Measurements from ENCODE around the gene CXCR5.

CXCR5 gene

DNA sequence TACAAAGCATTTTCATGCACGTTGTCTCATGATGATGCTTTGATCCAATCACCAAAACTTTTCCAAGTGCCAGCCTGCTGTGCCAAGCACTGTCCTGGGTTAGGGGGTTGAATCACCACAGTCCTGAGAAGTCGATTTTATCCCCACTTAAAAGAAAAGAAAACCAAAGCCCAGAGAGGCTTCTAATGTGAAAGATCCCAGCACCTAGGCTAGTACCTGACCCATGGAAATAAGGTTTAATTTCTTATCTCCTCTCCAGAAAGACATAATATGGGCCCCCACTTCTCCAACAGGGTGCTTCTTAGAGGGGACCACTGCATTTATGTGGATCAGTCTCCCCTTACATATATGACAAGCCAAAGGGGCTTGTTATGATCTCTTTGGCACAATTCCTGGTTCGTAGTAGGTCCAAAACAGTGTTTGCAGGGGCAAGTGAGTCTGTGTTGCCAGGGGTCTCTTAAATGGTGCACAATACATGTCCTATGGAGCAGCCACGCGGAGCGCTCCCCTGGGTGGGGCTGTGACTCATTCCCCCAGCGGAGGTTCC lies 43.9 kb downstream of the CXCR5 start:
- DNase-seq (ENCODE audit: low read depth in 2 of 2): no peak

DNA sequence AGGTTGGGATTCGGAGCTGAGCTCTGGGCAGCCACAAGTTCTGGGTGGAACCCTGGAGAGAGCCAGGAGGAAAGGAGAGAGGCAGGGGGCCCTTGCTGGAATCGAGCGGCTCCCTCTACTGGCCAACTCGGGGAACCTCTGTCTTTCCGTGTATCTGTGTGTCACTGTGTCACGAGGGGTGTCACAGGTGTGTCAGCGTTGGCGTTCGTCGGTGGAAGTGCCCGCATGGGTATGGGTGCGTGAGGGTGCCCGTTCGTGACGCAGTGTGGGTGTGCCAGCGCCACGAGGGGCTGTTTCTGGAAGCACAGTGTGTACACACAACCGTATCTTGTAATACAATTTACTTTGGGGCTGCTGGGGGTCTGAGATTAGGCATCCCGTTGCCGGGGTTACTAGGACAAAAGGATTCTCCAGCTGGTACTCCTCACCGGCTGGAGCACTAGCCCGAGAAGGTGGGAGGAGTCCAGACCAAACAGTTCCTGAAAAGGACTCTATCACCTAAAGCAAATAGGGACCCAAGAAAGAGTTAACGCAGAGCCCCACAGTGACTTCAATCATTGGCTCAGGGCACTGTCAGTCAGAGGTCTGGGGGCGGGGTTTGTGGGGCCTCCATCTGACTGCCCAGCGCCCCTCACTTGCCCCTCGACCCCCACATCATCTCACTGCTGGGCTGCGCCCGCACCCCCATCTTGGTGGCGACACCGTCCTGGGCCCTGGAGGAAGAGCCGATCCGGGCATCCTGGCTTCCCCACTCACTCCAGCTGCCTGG lies 44.6 kb downstream of the CXCR5 start:
- DNase-seq (ENCODE audit: low read depth in 2 of 2): peak; percentile 81 to 82

DNA sequence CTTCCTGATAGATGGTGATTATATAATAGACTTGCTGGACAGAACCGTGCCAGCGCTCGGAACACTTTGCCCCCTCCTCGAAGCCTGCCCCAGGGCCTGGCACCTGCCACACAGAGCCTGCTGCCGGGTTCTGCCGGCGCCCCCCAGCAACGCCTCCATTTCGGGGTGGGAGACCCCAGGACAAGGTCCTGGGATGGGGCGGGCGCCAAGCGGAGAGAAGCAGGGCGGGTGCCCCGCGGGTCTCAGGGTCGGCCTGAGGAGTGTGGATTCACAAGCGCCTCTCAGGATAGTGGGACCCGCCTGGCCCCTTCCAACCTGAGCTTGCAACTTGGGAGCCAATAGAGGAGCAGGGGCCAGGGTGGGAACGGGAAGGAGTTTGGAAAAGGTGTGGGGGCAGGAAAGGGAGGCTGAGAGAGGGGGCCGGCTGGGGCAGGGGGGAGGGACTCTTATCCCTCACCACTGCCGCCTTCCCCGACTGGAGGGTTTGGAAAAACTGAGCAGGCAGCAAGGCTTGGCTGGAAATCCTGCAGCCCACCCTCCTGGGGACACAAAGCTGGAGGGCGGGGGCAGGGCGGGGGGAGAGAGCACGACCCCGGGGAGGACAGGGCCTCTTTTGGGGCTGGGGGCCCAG lies 45.3 kb downstream of the CXCR5 start:
- DNase-seq (ENCODE audit: low read depth in 2 of 2): no peak

DNA sequence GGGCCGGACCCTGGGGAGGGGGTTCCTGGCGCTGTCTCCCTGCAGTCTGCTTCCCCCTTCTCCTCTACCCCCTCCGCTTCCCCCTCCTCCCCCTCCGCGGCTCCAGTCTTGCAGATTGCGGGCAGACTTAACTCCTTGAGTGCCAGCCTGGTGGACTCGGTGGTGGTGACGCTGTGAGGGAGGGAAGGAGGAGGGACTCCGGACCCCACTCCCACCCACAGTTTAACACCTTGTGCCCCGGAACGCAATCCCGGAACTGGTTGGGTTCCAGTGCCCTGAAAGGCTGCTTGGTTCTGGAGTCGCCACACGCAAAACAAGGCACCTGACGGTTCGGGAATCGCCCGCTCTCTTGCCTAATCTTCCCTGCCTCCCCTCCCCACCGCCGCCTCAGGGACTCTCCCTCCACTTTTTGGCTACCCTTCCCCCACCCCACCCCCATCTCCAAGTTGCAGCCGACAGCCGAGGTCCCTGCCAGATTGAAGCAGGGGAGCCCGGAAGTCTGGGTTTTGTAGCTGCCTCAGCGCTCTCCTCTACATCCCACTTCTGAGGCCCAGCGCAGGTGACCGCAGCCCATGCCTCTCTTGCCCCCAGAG lies 45.9 kb downstream of the CXCR5 start:
- peak in 1 of 2 experiments; percentile 78 for DNase-seq (ENCODE audit: low read depth in 2 of 2)

DNA sequence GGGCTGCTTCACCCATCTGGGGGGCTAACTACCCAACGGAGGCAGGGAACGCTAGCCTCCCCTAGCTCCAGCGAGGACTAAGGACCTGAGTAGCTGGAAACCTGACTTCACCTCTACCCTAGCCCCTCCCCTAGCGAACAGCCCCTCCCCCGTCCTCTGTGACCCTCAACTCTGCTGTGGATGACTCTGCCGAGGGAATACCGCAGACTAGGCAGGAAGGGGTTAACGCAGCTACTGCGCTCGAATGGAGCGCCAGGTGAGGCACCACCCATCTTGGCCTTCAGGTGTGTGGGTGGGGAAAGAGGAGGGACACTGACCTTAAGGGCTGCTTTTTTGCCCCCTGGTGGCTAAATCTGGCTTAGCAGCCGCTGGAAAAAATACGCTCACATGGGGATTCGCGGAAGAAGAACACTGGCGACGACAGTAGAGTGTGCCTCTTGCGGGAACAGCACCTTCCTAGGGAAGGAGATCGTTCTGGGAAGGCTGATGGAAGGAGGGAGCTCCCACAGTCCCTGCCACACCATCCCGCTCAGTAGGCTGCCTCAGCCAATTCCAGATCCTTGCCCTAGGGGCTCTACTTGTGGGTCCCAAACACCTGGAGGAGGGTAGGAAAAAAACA lies 46.5 kb downstream of the CXCR5 start:
- DNase-seq (ENCODE audit: low read depth in 2 of 2): no peak

DNA sequence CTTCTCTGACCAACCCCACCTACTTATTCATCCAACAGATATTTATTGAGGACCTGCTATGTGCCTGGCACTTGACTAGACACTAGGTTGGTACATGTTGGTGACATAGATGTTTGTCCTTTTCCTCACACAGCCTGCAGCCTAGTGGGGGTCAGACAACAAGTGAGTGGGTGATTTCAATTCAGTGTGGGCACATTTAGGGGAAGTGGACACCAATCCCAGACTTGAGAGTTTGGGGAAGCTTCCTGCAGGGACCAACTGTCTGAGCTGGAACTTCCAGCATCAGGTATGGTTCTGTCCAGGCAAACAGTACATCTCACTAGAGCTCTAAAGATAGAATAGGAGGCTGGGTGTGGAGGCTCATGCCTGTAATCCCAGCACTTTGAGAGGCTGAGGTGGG lies 47.9 kb downstream of the CXCR5 start:
- no peak for DNase-seq (ENCODE audit: low read depth in 2 of 2)

DNA sequence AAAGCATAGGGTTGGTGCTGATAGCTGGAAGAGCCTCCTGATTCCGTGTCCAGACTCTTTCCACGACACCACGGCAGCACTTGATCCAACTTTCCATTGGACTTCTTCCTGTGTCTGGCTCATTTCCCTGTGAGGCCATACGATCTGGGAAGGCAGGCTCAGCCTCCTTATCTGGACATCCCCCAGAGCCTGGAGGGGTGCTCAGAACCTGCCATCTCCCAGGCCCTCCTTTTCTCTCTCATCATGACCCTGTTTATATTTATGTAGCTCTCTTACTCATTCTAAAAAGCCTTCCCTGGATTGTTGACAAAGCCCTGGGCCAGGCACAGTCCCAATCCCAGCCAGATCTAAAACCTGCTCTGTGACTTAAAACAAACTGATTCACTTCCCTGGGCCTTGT lies 49.8 kb downstream of the CXCR5 start:
- no peak for DNase-seq (ENCODE audit: low read depth in 2 of 2)

DNA sequence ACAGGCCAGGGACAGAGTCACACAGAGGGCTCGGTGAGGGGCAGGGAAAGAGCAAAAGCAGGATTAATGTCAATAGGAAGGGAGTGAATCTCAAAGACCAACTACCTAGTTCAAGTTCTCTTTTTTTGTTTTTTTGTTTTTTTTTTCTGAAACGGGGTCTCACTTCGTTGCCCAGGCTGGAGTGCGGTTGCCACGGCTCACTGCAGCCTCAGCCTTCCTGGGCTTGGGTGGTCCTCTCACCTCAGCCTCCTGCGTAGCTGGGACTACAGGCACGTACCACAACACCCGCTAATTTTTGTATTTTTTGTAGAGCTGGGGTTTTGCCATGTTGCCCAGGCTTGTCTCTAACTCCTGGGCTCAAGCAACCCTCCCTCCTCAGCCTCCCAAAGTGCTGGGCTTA lies 51.7 kb downstream of the CXCR5 start:
- no peak for DNase-seq (ENCODE audit: low read depth in 2 of 2)

DNA sequence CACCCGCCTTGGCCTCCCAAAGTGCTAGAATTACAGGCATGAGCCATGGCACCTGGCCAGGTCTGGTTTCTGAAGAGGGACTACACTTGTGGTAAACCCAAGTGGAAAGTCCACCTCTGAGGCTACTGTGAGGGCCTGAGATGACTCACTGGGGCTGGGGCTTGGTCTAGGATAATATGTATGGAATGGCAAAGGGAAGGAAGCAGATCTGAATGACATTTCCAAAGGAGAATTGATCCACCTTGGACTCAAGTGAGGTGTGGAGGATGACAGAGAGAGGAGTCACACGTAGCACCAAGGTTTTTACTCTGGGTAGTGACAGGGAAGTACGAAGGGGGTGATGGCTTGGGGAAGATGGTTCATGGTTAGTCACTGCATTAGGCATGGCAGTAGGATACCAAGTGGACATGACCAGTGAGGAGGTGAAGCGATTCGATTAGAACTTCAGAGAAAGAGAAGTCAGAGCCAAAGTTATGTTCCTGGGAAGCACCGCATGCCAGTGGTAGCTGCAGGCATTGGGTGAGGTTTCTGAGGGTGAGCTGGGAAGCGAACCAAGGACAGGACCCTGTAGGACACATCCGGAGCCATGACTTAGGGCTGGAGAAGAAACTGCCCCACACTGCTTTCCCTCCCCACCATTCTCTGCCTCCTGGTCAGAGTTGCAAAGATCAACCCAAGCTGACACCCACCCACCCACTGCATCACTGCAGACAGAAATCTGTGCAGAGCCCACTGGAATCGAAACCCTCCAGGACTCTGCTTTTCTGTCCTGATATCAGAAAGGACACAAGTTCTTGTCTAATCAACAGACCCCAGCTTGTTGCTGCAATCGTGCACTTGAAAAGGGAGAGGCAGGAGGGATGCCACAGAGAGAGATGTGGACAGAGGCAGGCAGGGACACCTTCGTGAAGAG lies 55.1 kb downstream of the CXCR5 start:
- no peak for DNase-seq (ENCODE audit: low read depth in 2 of 2)

DNA sequence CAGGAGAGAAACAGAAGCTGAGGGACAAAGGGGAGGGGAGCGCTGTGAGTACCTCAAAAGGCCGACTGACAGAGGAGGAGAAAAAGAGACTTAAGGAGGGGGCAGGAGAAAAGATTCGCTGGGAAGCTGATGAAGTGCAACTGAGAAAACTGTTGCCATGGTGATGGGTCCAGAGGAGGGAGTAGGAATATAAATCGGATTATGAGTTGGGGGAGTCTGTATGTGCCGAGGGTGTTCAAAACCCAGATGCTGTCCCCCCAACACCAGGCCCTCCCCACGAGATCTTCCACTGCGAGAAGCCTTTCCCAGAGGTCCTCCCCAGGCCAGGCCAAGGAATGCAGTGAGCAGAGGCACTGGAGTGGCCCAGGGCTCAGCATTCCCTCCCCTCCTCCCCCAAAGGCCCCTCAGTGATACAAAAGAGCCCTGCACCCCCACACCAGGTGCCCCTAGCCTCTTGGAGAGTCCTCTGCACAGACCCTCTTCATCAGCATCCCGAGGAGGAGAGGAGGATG lies 55.8 kb downstream of the CXCR5 start:
- DNase-seq (ENCODE audit: low read depth in 2 of 2): no peak

DNA sequence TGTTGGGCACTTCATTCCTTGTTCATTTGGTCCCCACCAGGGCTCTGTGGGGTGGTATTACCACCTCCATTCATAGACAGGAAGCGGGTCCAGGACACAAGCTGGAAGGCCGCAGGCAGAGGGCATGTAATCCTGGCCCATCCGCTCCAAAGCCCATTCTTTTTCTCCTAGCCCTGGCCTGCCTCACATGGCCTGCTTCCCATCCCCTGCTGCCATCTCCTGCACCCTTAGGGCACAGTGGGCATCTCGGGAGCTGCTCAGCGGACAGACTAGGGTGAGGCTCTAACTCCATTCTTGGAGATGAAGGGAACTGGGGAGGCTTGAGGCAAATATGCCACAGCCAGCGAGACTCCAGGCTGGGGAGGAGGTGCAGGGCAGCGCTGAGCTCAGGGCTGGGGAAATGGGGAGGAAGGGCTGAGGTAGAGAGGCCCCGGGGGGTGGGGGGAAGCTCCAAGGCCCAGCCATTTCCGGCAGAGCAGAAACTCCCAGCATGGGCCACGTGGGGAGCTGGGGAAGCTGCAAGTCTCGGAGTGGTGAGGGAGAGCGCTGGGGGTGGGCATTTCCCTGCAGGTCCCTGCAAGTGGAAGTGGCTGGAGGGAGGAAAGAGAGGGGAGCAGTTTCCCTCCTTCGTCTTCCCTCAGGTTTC lies 56.4 kb downstream of the CXCR5 start:
- DNase-seq (ENCODE audit: low read depth in 2 of 2): no peak

DNA sequence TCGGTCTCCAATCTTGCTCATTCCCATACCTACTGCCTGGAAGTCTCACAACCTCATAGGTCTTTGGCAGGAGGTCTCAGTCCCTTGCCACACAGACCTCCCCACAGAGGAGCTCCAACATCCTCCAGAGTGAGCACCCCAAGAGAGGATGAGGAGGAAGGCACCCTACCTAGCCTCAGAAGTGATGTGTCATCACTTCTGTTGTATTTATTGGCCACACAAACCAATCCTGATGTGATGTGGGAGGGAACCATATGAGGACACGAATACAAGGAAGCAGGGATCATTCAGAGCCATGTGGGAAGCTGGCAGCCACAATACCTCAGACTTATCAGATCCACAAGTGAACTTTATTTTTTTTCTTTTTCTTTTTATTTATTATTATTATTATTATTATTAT lies 63.4 kb downstream of the CXCR5 start:
- DNase-seq (ENCODE audit: low read depth in 2 of 2): no peak

Data from fibroblast of skin of left quadriceps (primary cell).